Tibial artery (tissue), 4 donors: ENCODE results near the gene RNLS.

Source experiments
- DNase-seq, 2 donors: peaks; one replicate each; pipeline ENCODE4 v3.0.0-alpha.2; 2019
- H3K27ac ChIP-seq, 2 donors: fragments of 200-600 bp; sonication (generic) in 1 of 2; 1 replicate in 1 of 2; 2 replicates in 1 of 2; pipeline ENCODE4 v1.5.1; 2018 to 2019; ENCODE audit warnings: mild to moderate bottlenecking in 1 of 2
- H3K27me3 ChIP-seq, 2 donors: fragments of 200-600 bp; sonication (generic) in 1 of 2; one replicate each; pipeline versions ENCODE4 v1.5.1 to v1.6.0; 2016 to 2019
- H3K36me3 ChIP-seq, 3 donors: fragments of 200-600 bp; sonication (generic) in 2 of 3; one replicate each; pipeline ENCODE4 v1.5.1; 2016 to 2019; ENCODE audit warnings: mild to moderate bottlenecking in 2 of 3
- H3K4me1 ChIP-seq, 4 donors: fragments of 200-600 bp; sonication (generic) in 2 of 4; 1 replicate in 3 of 4; 2 replicates in 1 of 4; pipeline ENCODE4 v1.5.1; 2016 to 2019
- H3K4me3 ChIP-seq, 2 donors: fragments of 200-600 bp; sonication (generic) in 1 of 2; 1 replicate in 1 of 2; 2 replicates in 1 of 2; pipeline ENCODE4 v1.5.1; 2018 to 2019; ENCODE audit warnings: mild to moderate bottlenecking in 2 of 2
- H3K9me3 ChIP-seq, 3 donors: fragments of 200-600 bp; sonication (generic) in 1 of 3; one replicate each; pipeline ENCODE4 v1.5.1; 2016 to 2019
- CTCF ChIP-seq, 2 experiments: fragments of 200-600 bp in 1 of 2; fragments of 450-650 bp in 1 of 2; IDR thresholded peaks; one replicate each; pipeline ENCODE4 v1.5.1; 2017 to 2019; ENCODE audit warnings: antibody characterized with exemption in 2 of 2, mild to moderate bottlenecking in 1 of 2, moderate library complexity in 1 of 2
- intact Hi-C: fragments of 100-400 bp; cut with DNase I; formaldehyde crosslinking; loops from one replicate; pipeline ENCODE4 v1.15.0; 2023; ENCODE audit warnings: low total_unique reads

RNLS gene

GRCh38 chr10:88594482-88594881 is 11.4 kb upstream of the RNLS start:
- intact Hi-C loops: no loop called here
- H3K27me3 ChIP-seq: no peaks in the 10 kb centered on the region
- no peak overlapping the region for H3K4me3 ChIP-seq
- H3K9me3 ChIP-seq: no peaks in the 10 kb centered on the region
- H3K36me3 ChIP-seq: no peaks in the 10 kb centered on the region
- H3K27ac ChIP-seq: no peak overlapping the region
- no peaks in the 10 kb centered on the region for H3K4me1 ChIP-seq
- DNase-seq: no peak
- TF ChIP-seq CTCF (IDR thresholded peaks at IDR 0.05): no peak

GRCh38 chr10:88592906-88593305 is 9.8 kb upstream of the RNLS start:
- intact Hi-C loops: no loop called here
- H3K36me3 ChIP-seq: no peaks in the 10 kb centered on the region
- DNase-seq: no peak
- H3K27me3 ChIP-seq: no peaks in the 10 kb centered on the region
- no peaks in the 10 kb centered on the region for H3K9me3 ChIP-seq
- no peak overlapping the region for H3K27ac ChIP-seq
- no peak for TF ChIP-seq CTCF (IDR thresholded peaks at IDR 0.05)
- no peak overlapping the region for H3K4me3 ChIP-seq
- no peaks in the 10 kb centered on the region for H3K4me1 ChIP-seq

DNA sequence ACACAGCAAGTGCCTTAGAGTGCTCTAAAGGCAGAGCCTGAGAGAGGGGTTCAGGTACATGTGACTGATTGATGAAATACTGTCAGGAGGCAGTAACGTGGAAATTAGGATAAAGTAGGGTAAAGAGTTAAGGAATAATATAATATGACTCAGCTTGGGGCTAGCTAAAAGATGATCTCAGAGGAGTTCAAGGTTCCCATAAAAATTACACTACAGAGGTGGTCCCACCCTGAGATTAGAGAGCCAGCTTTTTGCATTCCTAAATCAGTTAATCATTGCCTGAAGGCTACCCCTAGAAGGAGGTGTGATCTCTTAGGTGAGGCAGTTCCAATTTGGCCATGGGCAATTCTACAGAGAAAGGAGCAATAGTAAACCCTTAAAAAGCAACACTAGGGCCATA is 9.3 kb upstream of the RNLS start:
- Histone ChIP-seq H3K27ac (no peak overlapping the region), H3K27me3 (no peaks in the 10 kb centered on the region), H3K4me1 (no peaks in the 10 kb centered on the region), H3K4me3 (no peak overlapping the region), H3K9me3 (no peaks in the 10 kb centered on the region), H3K36me3 (no peaks in the 10 kb centered on the region)
- intact Hi-C loops: no loop called here
- DNase-seq: no peak
- TF ChIP-seq CTCF (IDR thresholded peaks at IDR 0.05): no peak

DNA sequence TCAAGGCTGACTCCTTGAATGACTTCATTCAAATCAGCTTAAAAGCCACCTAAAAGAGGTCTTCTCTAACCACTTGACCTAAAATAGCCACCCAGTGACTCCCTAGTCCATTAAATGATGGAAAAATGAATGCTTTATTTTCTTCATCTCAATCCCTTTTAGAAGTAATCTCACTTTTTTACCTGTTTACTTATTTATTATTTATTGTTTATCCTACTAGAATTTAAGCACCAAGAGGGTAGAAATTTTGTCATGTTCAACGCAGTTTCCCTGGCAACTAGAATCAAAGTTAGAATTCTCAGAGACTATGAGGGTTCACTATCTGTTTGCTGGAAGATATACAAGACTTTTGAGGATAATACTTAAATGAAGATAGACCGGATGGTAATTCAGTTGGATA is 3.3 kb upstream of the RNLS start, which contains the start of gene LIPJ:
Gene LIPJ, plus strand, starts transcription at position 301 of the 400 bp plus-strand sequence. CDS start 3,926 bp downstream, outside the sequence.
- Histone ChIP-seq H3K27ac (no peak within 1 kb of the TSS), H3K27me3 (no peaks in the 10 kb centered on the region), H3K9me3 (no peaks in the 10 kb centered on the region), H3K36me3 (no peaks in the 10 kb centered on the region), H3K4me3 (no peak within 1 kb of the TSS), H3K4me1 (peaks cover 0 to 13% (median 0%) of the 10 kb centered on the region in 4 donors)
- TF ChIP-seq CTCF (IDR thresholded peaks at IDR 0.05): no peak
- DNase-seq: no peak
- intact Hi-C loops: no loop called here

- Histone ChIP-seq H3K27ac (peak overlapping the region; percentile 92 to 96), H3K36me3 (no peaks in the 10 kb centered on the region), H3K4me1 (peaks cover 0 to 13% (median 0%) of the 10 kb centered on the region in 4 donors), H3K4me3 (peak overlapping the region; percentile 67 to 69), H3K9me3 (no peaks in the 10 kb centered on the region), H3K27me3 (no peaks in the 10 kb centered on the region)
- TF ChIP-seq CTCF (IDR thresholded peaks at IDR 0.05): no peak
- intact Hi-C loops: no loop called here
- no peak for DNase-seq
Observed at GRCh38 chr10:88583584-88583957, 453 bp upstream of the RNLS start.

DNA sequence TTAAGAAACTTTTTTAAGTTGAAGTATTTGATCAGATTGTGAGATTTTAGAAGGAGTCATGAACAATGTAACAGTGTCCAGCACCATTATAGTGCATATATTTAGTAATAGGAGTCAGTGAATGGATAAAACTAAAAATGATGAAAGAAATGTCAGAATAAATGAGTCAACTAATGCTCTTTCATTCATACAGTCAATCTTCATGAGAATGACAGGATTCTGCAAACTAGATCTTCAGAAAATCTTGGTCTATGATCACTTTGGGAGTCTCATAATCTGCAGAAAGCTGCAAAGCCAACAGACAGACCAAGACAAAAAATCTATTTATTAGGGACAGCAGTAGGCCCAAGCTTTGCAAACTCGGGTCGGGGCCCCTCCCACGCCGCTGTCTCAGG is 710 bp downstream of the RNLS start:
- H3K4me3 ChIP-seq: peak overlapping the region; percentile 67 to 69
- no peak for DNase-seq
- H3K27ac ChIP-seq: peak overlapping the region; percentile 92 to 96
- H3K9me3 ChIP-seq: no peaks in the 10 kb centered on the region
- no peak for TF ChIP-seq CTCF (IDR thresholded peaks at IDR 0.05)
- no peaks in the 10 kb centered on the region for H3K27me3 ChIP-seq
- H3K36me3 ChIP-seq: no peaks in the 10 kb centered on the region
- peaks cover 0 to 13% (median 0%) of the 10 kb centered on the region in 4 donors for H3K4me1 ChIP-seq
- intact Hi-C loops: no loop called here
